Bronchial epithelial cell (primary cell): ENCODE data around the gene C9orf153. TPM values are rescaled to one million over a fixed set of nuclear protein-coding genes. Genes with fewer than 3 reads are reported as not detected.

Experiments used
- DNase-seq: peaks from one replicate; pipeline ENCODE4 v3.0.0-alpha.2; 2010; ENCODE audit warnings: low read depth
- FAIRE-seq: peaks from 2 replicates; lab custom pipeline; 2011; peaks lifted over from hg19 to GRCh38; lab: Jason Lieb, UNC
- H3K27me3 ChIP-seq: 2 replicates; pipeline ENCODE4 v1.5.1; 2011; ENCODE audit warnings: low read length; ENCODE audit not compliant: control insufficient read depth, insufficient read depth
- H3K36me3 ChIP-seq: 2 replicates; pipeline ENCODE4 v1.5.1; 2011; ENCODE audit warnings: low read length; ENCODE audit not compliant: control insufficient read depth, insufficient read depth
- H3K4me3 ChIP-seq: 2 replicates; pipeline ENCODE4 v1.5.1; 2011; ENCODE audit warnings: mild to moderate bottlenecking, low read depth, low read length, control low read depth
- total RNA-seq: library from RNA; depleted of rRNA; stranded (reverse); fragments of >200 nt; gene quantifications from 2 replicates; pipeline ENCODE4 v1.2.1, GENCODE V29; 2014
- TF ChIP-seq, protein P1 (sequence below): IDR thresholded peaks from 2 replicates; pipeline ENCODE4 v1.5.1; 2011; ENCODE audit warnings: mild to moderate bottlenecking, moderate library complexity, low read length, control low read depth, inconsistent platforms; ENCODE audit not compliant: insufficient read depth, severe bottlenecking

Gene C9orf153
- total RNA-seq, 1 donor from 2014 or later: 0.26 TPM

DNA sequence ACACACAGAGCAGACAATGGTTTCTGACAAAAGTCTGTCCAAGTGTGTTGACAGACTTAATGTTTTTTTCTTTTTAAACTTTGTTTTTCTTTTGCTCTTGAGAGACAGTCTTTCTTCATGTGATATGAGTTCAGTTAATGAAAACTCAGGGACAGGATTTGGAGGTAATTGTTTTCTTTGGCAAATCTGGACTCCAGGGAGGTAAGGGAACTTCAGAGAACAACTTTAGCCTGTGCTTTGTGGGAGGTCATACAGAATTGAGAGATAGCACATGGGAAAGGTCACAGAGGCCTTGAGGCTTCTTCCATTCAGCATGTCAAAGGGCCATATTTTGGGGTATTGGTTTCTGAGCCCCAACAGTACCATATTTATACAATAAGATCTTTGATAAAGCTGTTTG lies 9.3 kb downstream of the C9orf153 start:
- Histone ChIP-seq H3K36me3 (no peaks in the 10 kb centered on the region), H3K4me3 (no peak overlapping the region), H3K27me3 (no peaks in the 10 kb centered on the region)
- no peak for FAIRE-seq
- no peak for DNase-seq
- TF ChIP-seq, protein P1, sequence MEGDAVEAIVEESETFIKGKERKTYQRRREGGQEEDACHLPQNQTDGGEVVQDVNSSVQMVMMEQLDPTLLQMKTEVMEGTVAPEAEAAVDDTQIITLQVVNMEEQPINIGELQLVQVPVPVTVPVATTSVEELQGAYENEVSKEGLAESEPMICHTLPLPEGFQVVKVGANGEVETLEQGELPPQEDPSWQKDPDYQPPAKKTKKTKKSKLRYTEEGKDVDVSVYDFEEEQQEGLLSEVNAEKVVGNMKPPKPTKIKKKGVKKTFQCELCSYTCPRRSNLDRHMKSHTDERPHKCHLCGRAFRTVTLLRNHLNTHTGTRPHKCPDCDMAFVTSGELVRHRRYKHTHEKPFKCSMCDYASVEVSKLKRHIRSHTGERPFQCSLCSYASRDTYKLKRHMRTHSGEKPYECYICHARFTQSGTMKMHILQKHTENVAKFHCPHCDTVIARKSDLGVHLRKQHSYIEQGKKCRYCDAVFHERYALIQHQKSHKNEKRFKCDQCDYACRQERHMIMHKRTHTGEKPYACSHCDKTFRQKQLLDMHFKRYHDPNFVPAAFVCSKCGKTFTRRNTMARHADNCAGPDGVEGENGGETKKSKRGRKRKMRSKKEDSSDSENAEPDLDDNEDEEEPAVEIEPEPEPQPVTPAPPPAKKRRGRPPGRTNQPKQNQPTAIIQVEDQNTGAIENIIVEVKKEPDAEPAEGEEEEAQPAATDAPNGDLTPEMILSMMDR: no peak

DNA sequence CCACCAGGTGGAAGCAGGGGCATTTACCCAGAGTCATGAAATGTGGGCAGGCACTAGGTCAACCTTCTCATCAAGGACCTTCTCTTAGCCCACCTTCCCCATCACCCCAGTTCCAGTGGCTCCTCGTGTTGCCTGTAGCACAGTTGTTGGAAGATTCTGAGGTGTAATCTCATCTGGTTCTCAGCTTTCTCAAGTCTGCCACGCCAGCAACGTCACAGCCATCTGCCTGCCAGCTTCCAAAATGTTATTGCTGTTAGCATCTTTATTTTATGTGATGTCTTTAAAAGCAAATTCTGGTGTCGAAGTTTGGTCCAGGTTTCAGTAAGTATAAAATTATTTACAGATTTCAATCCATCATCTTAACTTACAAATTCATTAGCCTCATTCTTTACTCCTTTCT lies 10.7 kb downstream of the C9orf153 start:
- no peaks in the 10 kb centered on the region for H3K36me3 ChIP-seq
- DNase-seq (no peak), FAIRE-seq (no peak)

DNA sequence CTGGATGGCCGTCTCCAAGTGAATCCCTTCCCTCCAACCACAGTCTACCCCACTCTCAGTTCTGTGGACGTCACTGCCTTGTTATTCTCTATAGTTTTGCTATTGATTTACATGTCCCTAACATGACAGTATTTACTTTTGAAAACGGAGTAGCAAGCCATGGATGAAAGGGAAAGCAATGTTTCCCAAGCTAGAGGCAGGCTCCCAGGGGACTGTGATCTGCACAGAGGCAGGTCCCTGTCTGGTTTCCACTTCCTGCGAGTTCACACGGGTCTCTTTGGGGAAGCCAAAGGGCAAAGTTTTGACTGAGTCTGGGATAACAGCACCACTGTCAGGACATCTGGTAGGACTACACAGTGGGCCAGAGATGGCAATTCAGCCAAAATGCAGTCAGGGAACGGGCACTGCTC lies 12.7 kb downstream of the C9orf153 start:
- no peak overlapping the region for H3K4me3 ChIP-seq
- TF ChIP-seq, protein P1: no peak
- H3K27me3 ChIP-seq: no peaks in the 10 kb centered on the region
- FAIRE-seq (no peak), DNase-seq (no peak)
- H3K36me3 ChIP-seq: no peaks in the 10 kb centered on the region

More for the DNA sequence above, 10.7 kb downstream of the C9orf153 start:
- TF ChIP-seq, protein P1: no peak
- no peaks in the 10 kb centered on the region for H3K27me3 ChIP-seq
- H3K4me3 ChIP-seq: no peak overlapping the region

DNA sequence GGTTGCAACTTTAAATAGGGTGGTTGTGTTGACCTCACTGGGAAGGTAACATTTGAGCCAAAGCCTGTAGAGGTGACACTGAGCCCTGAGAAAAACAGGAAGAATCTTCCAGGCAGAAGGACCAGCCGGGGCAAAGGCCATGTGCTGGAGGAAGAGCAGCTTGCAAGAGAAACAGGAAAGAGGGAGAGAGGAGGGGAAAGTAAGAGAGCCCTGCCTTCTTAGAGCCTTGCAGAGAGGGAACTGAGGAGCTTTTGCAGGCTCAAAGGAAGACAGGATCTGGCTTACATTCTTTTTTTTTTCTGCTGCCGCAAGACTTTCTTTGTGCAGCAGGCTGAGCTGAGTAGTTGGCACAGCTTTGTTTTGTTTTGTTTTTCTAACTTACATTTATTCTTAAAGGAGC lies 17.4 kb downstream of the C9orf153 start:
- FAIRE-seq (no peak), DNase-seq (no peak)
- H3K27me3 ChIP-seq: no peaks in the 10 kb centered on the region
- TF ChIP-seq, protein P1: no peak
- H3K4me3 ChIP-seq: no peak overlapping the region
- no peaks in the 10 kb centered on the region for H3K36me3 ChIP-seq

DNA sequence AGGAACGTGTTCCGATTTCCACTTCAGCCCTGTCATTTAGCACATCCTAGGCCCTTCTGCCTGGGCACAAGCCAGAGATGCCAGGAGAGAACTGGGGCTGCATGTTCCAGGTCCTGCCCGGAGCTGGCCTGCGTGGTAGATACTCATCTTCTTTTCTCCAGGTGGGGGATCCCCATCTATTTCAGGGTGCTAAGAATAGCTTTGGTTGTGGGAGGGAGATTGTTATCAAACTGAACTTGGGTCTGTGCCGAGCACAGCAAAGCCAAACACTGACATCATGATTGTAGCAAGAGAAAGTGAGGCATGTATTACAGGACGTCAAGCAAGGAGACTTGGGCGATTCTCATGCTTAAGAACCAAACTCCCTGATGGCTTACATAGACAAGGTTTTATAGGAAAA lies 18.2 kb downstream of the C9orf153 start:
- Histone ChIP-seq H3K4me3 (no peak overlapping the region), H3K27me3 (no peaks in the 10 kb centered on the region), H3K36me3 (no peaks in the 10 kb centered on the region)
- TF ChIP-seq, protein P1: no peak
- FAIRE-seq: no peak
- no peak for DNase-seq
